HepG2 (cell line): ENCODE results near the gene IFT43. TPM values are rescaled to one million over a fixed set of nuclear protein-coding genes. Genes with fewer than 3 reads are reported as not detected.

ENCODE experiments used
- ATAC-seq: fragments of 200-7000 bp; cut with Tn5 transposase; 3 replicates; pipeline ENCODE4 v1.9.1; 2020; ENCODE audit warnings: mild to moderate bottlenecking, moderate library complexity
- BruUV-seq: library from RNA; stranded (reverse); fragments of 400-500 nt; replicated peaks from 2 replicates; lab custom pipeline; 2021; lab: Mats Ljungman, UMichigan
- CTCF ChIA-PET: fragments of 300-600 bp; formaldehyde crosslinking; extraction: SDS; loops from one replicate; lab custom pipeline; 2021; ENCODE audit warnings: low total read pairs, inconsistent platforms, low intra/inter-chr PET ratio; lab: Yijun Ruan, JAX
- POLR2A ChIA-PET: fragments of 350-600 bp; sonication (Branson Sonifier 250); formaldehyde crosslinking; loops from one replicate; lab custom pipeline; 2020; ENCODE audit warnings: antibody characterized with exemption, inconsistent platforms; lab: Yijun Ruan, JAX
- DNase-seq: peaks from one replicate; pipeline ENCODE4 v3.0.0-alpha.2; 2015; ENCODE audit warnings: low spot score
- FAIRE-seq: peaks from 3 replicates; lab custom pipeline; 2011; peaks lifted over from hg19 to GRCh38; lab: Jason Lieb, UNC
- H2AFZ ChIP-seq: one replicate; pipeline ENCODE4 v1.6.1; 2011; ENCODE audit warnings: low read length, inconsistent platforms
- H3K27ac ChIP-seq: fragments of 300-600 bp; 3 replicates; pipeline ENCODE4 v1.8.0; 2011; ENCODE audit warnings: mixed run types, mild to moderate bottlenecking, mixed read lengths, low read length, inconsistent platforms; ENCODE audit not compliant: insufficient read depth; ENCODE audit errors: extremely low read length
- H3K27me3 ChIP-seq, 2 experiments: fragments of 200-600 bp in 1 of 2; 2 replicates in 1 of 2; 3 replicates in 1 of 2; pipeline versions ENCODE4 v1.6.0 to v1.8.0; 2011; ENCODE audit warnings: low read length in 2 of 2, mild to moderate bottlenecking in 2 of 2, moderate library complexity in 2 of 2, inconsistent platforms in 1 of 2; ENCODE audit not compliant: insufficient read depth in 2 of 2, control insufficient read depth in 1 of 2
- H3K36me3 ChIP-seq, 2 experiments: fragments of 200-600 bp in 1 of 2; replicated peaks in 1 of 2; 2 replicates in 1 of 2; 3 replicates in 1 of 2; pipeline versions ENCODE4 v1.5.1 to v1.8.0; 2011; ENCODE audit warnings: low read length in 2 of 2, inconsistent platforms in 1 of 2; ENCODE audit not compliant: insufficient read depth in 2 of 2, control insufficient read depth in 1 of 2
- H3K4me1 ChIP-seq: 2 replicates; pipeline ENCODE4 v1.5.1; 2012; ENCODE audit warnings: low read length, inconsistent platforms; ENCODE audit not compliant: insufficient read depth
- H3K4me2 ChIP-seq: 2 replicates; pipeline ENCODE4 v1.6.0; 2011; ENCODE audit warnings: low read depth, low read length, inconsistent platforms
- H3K4me3 ChIP-seq, 3 experiments: fragments of 200-600 bp in 1 of 3; sonication (generic), shearing (Covaris generic) in 1 of 3; replicated peaks in 1 of 3; 2 replicates each; pipeline ENCODE4 v1.5.1; 2011 to 2016; ENCODE audit warnings: low read length in 3 of 3, inconsistent platforms in 2 of 3, low read depth in 2 of 3, mild to moderate bottlenecking in 2 of 3, control low read depth in 1 of 3, mixed read lengths in 1 of 3; ENCODE audit not compliant: insufficient read depth in 1 of 3
- H3K79me2 ChIP-seq: one replicate; pipeline ENCODE4 v1.6.1; 2011; ENCODE audit warnings: low read length, inconsistent platforms; ENCODE audit not compliant: insufficient read depth
- H3K9ac ChIP-seq: 2 replicates; pipeline ENCODE4 v1.6.0; 2011; ENCODE audit warnings: mild to moderate bottlenecking, low read depth, low read length, inconsistent platforms; ENCODE audit not compliant: insufficient read depth
- H3K9me3 ChIP-seq: 2 replicates; pipeline ENCODE4 v1.5.1; 2012; ENCODE audit warnings: mild to moderate bottlenecking, low read length
- H4K20me1 ChIP-seq: 2 replicates; pipeline ENCODE4 v1.6.0; 2011; ENCODE audit warnings: inconsistent platforms, mild to moderate bottlenecking, low read length, moderate library complexity; ENCODE audit not compliant: insufficient read depth
- MIXL1 ChIP-seq: IDR thresholded peaks from 2 replicates; pipeline ENCODE4 v1.6.1; 2016
- SAP130 ChIP-seq: IDR thresholded peaks from 2 replicates; pipeline ENCODE4 v1.6.1; 2016; ENCODE audit warnings: low read depth
- SIX4 ChIP-seq: sonication (generic); formaldehyde crosslinking; IDR thresholded peaks from 2 replicates; pipeline ENCODE4 v1.4.0; 2020; ENCODE audit warnings: missing genetic modification reagents
- SRF ChIP-seq: IDR thresholded peaks from 2 replicates; pipeline ENCODE4 v1.6.1; 2011; ENCODE audit warnings: mild to moderate bottlenecking, low read depth, low read length, moderate library complexity
- TEAD2 ChIP-seq: sonication (generic); formaldehyde crosslinking; IDR thresholded peaks from 2 replicates; pipeline ENCODE4 v1.9.0; 2021; ENCODE audit warnings: missing genetic modification reagents
- ZNF264 ChIP-seq: sonication (generic); formaldehyde crosslinking; IDR thresholded peaks from 2 replicates; pipeline ENCODE4 v1.4.0; 2020; ENCODE audit warnings: missing genetic modification reagents
- WGBS: methylation state at CpG from one replicate; pipeline ENCODE4 v1.1.6; 2017; ENCODE audit warnings: low lambda C conversion rate; 5-methylcytosine and 5-hydroxymethylcytosine counted together
- in situ Hi-C: cut with HindIII; loops from 2 replicates; pipeline ENCODE4 v1.10.0; 2017; ENCODE audit warnings: low pct_unique_long_range_greater_than_20kb; ENCODE audit not compliant: extremely low pct_ligation_motif_present
- intact Hi-C: fragments of 100-400 bp; cut with micrococcal nuclease; formaldehyde crosslinking; loops from one replicate; pipeline ENCODE4 v1.10.0; 2022; ENCODE audit not compliant: unreplicated experiment
- polyA plus RNA-seq, 8 experiments: library from polyadenylated mRNA; depleted of rRNA in 3 of 8; stranded (reverse) in 7 of 8; unstranded in 1 of 8; fragments of >200 nt; fragmentation: Illumina TruSeq in 4 of 8; extraction: Trizol in 4 of 8; gene quantifications; 2 replicates each; pipeline versions ENCODE4 v1.2.1 to v1.2.3, GENCODE V29; 2011 to 2016; ENCODE audit warnings: low read depth in 4 of 8, missing spikeins in 1 of 8, mixed read lengths in 1 of 8; ENCODE audit not compliant: insufficient read depth in 1 of 8
- total RNA-seq, 5 experiments: library from RNA; depleted of rRNA; stranded (reverse); fragments of >200 nt; fragmentation: Illumina TruSeq; extraction: Trizol; gene quantifications; 2 replicates each; pipeline ENCODE4 v1.2.3, GENCODE V29; 2016; ENCODE audit warnings: low read depth in 1 of 5
- TF ChIP-seq, protein P1 (sequence below): sonication (generic); formaldehyde crosslinking; conservative IDR thresholded peaks from 2 replicates; pipeline ENCODE4 v1.4.0; 2020; ENCODE audit warnings: missing genetic modification reagents
- TF ChIP-seq, protein P2 (sequence below): sonication (generic); formaldehyde crosslinking; IDR thresholded peaks from 2 replicates; pipeline ENCODE4 v1.4.0; 2020; ENCODE audit warnings: missing genetic modification reagents, borderline replicate concordance

IFT43 gene
- total and polyA plus RNA-seq, 2 of the 13 experiments (the other 11 are each of a cell fraction or from before 2014, with no cell fraction given), result 0.15 to 0.55 TPM

DNA sequence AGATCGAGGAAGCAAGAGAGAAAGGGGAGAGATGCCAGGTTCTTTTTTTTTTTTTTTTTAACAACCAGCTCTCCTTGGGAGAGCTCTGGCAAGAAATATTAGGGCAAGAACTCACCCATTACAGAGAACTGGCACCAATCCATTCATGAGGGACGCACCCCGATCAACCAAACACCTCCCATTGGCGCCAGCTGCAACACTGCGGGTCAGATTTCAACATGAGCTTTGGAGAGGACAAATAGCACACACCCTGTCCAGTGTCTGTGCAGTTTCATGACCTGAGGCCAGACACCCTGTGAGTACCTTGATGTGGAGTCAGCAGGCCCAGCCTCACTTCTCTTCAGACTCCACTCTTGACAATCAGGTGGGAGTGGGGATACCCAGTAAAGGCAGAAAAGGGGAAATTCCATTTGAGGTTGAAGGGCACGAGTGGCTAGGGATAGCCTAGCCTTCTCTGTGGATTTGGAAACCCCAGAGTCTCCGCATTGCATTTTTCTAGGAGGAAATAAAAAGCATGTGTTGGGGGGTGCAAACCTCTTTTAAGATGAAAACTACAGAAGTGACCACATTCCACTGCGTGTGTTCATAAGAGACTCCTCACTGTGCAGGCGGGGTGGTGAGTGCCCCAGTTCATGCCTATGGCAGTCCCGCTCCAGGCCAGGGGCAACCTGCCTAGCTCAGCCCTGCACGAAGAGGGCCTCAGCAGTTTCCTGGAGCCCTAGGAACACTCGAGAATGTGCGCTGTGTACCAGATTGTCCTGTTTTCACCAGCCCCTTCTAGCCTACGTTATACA lies 123.7 kb downstream of the IFT43 start:
- DNase-seq (no peak), FAIRE-seq (no peak), ATAC-seq (peak; percentile 79)
- Histone ChIP-seq H3K4me3 (no peak overlapping the region), H3K4me2 (no peak overlapping the region), H3K9ac (no peak overlapping the region), H3K27me3 (peaks cover 0 to 38% of the 10 kb centered on the region in 2 experiments; a peak in 3 of 5 replicates), H3K4me1 (peaks cover 18% of the 10 kb centered on the region), H3K9me3 (no peaks in the 10 kb centered on the region), H3K27ac (no peak overlapping the region), H3K36me3 (no peaks in the 10 kb centered on the region), H4K20me1 (no peaks in the 10 kb centered on the region), H3K79me2 (no peaks in the 10 kb centered on the region), H2AFZ (no peak overlapping the region)
- WGBS, result 19% methylated on average over 12 of the region's 14 CpGs
- POLR2A ChIA-PET, result no interaction called here
- no peak for TF ChIP-seq SAP130 (CRISPR knock-in tag)
- TF ChIP-seq SRF, result no peak
- TF ChIP-seq, protein P1, sequence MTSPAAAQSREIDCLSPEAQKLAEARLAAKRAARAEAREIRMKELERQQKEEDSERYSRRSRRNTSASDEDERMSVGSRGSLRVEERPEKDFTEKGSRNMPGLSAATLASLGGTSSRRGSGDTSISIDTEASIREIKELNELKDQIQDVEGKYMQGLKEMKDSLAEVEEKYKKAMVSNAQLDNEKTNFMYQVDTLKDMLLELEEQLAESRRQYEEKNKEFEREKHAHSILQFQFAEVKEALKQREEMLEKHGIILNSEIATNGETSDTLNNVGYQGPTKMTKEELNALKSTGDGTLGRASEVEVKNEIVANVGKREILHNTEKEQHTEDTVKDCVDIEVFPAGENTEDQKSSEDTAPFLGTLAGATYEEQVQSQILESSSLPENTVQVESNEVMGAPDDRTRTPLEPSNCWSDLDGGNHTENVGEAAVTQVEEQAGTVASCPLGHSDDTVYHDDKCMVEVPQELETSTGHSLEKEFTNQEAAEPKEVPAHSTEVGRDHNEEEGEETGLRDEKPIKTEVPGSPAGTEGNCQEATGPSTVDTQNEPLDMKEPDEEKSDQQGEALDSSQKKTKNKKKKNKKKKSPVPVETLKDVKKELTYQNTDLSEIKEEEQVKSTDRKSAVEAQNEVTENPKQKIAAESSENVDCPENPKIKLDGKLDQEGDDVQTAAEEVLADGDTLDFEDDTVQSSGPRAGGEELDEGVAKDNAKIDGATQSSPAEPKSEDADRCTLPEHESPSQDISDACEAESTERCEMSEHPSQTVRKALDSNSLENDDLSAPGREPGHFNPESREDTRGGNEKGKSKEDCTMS (CRISPR knock-in tag), result no peak
- TF ChIP-seq ZNF264 (CRISPR knock-in tag), result peak; percentile 82
- TF ChIP-seq TEAD2 (CRISPR knock-in tag), result no peak
- TF ChIP-seq, protein P2, sequence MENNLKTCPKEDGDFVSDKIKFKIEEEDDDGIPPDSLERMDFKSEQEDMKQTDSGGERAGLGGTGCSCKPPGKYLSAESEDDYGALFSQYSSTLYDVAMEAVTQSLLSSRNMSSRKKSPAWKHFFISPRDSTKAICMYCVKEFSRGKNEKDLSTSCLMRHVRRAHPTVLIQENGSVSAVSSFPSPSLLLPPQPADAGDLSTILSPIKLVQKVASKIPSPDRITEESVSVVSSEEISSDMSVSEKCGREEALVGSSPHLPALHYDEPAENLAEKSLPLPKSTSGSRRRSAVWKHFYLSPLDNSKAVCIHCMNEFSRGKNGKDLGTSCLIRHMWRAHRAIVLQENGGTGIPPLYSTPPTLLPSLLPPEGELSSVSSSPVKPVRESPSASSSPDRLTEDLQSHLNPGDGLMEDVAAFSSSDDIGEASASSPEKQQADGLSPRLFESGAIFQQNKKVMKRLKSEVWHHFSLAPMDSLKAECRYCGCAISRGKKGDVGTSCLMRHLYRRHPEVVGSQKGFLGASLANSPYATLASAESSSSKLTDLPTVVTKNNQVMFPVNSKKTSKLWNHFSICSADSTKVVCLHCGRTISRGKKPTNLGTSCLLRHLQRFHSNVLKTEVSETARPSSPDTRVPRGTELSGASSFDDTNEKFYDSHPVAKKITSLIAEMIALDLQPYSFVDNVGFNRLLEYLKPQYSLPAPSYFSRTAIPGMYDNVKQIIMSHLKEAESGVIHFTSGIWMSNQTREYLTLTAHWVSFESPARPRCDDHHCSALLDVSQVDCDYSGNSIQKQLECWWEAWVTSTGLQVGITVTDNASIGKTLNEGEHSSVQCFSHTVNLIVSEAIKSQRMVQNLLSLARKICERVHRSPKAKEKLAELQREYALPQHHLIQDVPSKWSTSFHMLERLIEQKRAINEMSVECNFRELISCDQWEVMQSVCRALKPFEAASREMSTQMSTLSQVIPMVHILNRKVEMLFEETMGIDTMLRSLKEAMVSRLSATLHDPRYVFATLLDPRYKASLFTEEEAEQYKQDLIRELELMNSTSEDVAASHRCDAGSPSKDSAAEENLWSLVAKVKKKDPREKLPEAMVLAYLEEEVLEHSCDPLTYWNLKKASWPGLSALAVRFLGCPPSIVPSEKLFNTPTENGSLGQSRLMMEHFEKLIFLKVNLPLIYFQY (CRISPR knock-in tag), result no peak
- TF ChIP-seq MIXL1 (CRISPR knock-in tag), result no peak
- TF ChIP-seq SIX4, result peak; percentile 46; the same call in 1 of the 2 replicates
- CTCF ChIA-PET, result no interaction called here
- intact Hi-C loops (loop anchor here (10.0 kb wide), 1 partner anchor 246 kb away; no protein-coding TSS in a partner anchor), in situ Hi-C loops (no loop called here)
- no TSS peak for BruUV-seq
